ENCODE measurements around the gene PXK. TPM values are rescaled to one million over a fixed set of nuclear protein-coding genes. Genes with fewer than 3 reads are reported as not detected.
A peak's percentile ranks its signal among the peaks of the same experiment; 100 is the strongest.

PXK gene
- total RNA-seq, 1 donor, result 64.4 TPM

DNA sequence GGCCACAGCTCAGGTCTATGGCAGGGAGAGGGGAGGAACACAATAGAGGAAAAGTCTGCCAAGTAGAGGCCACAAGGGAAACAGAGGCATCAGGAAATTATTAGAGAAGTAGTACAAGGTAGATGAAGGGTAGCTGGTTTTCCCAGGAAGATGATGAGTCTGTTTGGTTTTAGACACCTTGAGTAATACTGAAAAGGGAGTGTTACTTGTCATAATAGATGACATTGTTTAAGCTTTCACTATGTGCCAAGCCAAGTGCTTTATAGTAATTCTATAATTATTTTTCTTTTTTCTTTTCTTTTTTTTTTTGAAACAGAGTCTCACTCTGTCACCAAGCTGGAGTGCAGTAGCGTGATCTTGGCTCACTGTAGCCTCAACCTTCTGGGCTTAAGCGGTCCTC lies 13.7 kb downstream of the PXK start:
- no peak overlapping the region for H3K4me3 ChIP-seq (ENCODE audit: low read depth, low read length)
- DNase-seq (ENCODE audit: low read depth), result no peak
- TF ChIP-seq, protein P1, sequence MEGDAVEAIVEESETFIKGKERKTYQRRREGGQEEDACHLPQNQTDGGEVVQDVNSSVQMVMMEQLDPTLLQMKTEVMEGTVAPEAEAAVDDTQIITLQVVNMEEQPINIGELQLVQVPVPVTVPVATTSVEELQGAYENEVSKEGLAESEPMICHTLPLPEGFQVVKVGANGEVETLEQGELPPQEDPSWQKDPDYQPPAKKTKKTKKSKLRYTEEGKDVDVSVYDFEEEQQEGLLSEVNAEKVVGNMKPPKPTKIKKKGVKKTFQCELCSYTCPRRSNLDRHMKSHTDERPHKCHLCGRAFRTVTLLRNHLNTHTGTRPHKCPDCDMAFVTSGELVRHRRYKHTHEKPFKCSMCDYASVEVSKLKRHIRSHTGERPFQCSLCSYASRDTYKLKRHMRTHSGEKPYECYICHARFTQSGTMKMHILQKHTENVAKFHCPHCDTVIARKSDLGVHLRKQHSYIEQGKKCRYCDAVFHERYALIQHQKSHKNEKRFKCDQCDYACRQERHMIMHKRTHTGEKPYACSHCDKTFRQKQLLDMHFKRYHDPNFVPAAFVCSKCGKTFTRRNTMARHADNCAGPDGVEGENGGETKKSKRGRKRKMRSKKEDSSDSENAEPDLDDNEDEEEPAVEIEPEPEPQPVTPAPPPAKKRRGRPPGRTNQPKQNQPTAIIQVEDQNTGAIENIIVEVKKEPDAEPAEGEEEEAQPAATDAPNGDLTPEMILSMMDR (IDR thresholded peaks at IDR 0.05; ENCODE audit: insufficient read depth, low read length), result no peak

DNA sequence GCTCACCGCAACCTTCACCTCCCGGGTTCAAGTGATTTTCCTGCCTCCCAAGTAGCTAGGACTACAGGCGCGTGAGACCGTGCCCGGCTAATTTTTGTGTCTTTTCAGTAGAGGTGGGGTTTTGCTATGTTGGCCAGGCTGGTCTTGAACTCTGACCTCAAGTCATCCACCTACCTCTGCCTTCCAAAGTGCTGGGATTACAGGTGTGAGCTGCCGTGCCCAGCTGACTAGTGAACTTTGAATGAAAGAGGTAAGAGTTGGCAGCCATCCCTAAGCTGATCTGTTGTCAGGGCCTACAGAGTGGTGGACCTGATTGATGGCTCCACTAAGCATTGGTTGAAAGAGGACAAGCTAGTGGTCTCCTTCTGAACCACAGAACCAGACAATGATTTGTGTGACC lies 15.3 kb downstream of the PXK start:
- no peak for DNase-seq (ENCODE audit: low read depth)
- TF ChIP-seq, protein P1 (IDR thresholded peaks at IDR 0.05; ENCODE audit: insufficient read depth, low read length), result no peak
- H3K4me3 ChIP-seq (ENCODE audit: low read depth, low read length), result no peak overlapping the region

DNA sequence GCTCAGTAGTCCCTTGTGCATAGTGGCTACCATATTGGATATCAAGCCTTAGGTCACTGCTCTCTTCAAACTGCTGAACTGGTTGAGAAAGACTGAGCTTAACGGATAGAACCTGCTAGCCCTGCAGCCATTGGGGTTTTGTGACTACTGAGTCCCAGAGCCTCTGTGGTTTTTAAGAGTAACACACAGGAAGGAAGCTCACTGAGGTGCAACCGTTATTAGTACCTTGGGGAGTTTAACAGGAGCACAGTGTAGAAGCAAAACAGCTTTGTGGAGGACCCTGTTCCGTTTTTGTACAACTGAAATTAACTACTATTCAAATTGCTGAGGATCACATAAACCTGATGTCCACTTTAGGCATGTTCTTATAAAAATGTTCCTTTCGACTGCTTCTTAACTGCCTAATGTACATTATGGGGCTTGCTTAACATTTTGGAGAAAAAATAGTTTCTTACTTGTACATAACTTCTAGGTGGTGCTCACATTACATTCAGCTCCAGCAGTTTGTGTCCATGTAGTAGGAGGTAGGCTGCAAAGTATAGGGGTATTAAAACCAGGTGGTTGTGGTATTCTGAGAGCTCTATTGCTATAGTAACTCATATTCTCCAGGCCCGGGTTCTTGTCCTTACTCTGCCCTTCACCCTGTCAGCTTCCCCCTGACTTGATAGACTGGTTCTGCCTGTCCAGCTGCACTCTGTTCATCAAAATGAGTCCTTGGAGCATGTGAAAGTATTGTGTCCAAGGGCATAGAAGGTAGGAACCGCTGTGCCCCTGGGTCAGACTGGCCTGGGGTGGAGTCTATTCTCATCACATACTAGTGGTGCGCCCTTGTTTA lies 17.3 kb downstream of the PXK start:
- H3K4me3 ChIP-seq (ENCODE audit: low read depth, low read length), result no peak overlapping the region
- TF ChIP-seq, protein P1 (IDR thresholded peaks at IDR 0.05; ENCODE audit: insufficient read depth, low read length), result no peak
- DNase-seq (ENCODE audit: low read depth), result no peak

DNA sequence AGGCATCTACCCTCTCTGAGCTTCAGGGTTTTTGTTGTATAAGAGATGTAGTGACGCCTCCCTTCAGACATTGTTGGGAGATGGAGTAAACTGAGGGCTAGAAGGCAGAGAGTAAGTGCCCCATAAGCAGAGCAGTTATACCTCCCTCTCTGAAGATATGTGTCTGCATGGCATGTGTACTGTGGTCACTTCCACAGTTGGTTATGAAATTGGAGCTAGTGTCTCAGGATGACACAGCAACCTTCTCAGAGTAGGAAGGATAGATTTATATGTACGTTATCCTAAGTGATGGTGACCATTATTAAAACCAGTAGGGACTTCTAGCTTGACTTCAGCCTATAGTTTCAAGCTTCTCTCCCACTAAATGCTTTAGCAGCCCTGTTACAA lies 17.9 kb downstream of the PXK start:
- TF ChIP-seq, protein P1 (IDR thresholded peaks at IDR 0.05; ENCODE audit: insufficient read depth, low read length), result no peak
- peak; percentile 36 for DNase-seq (ENCODE audit: low read depth)
- H3K4me3 ChIP-seq (ENCODE audit: low read depth, low read length), result no peak overlapping the region

DNA sequence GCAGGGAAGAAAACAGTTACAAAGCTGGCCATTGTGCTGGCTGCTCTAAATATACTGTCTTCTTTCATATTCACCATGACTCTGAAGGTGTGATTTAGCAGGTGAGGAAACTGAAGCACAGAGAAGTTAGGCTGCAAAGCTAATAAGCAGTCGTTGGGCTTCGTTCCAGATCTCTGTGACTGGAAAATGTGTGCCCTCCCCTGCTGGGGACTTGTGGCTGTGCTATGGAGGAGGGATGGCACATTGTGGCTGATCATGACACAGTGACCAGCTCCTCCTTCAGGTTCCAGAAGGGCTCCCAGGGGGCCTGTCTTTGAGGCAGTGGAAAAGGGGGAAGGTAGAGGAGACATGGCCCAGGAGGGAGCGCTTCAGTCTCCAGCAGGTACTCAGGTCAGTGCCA lies 19.2 kb downstream of the PXK start:
- H3K4me3 ChIP-seq (ENCODE audit: low read depth, low read length), result no peak overlapping the region
- TF ChIP-seq, protein P1 (IDR thresholded peaks at IDR 0.05; ENCODE audit: insufficient read depth, low read length), result no peak
- no peak for DNase-seq (ENCODE audit: low read depth)

DNA sequence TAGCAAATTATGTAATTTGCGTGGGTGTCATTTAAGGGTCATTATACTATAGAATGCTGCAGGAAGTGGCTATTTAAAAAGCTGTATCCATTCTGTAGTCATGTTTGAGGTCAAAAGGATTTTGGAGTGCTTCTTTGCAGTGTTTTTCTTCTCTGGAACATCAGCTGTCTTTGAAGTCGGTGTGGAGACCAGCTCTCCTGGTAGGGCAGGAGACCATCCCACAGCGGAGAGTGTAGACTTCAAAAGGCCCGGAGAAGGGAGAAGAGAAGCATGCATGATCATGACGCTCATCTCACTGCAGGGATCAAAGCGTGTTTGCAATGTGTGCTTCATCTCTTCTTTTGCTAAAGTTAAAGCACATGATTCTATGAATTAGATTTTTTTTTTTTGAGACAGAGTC lies 19.9 kb downstream of the PXK start:
- H3K4me3 ChIP-seq (ENCODE audit: low read depth, low read length), result no peak overlapping the region
- TF ChIP-seq, protein P1 (IDR thresholded peaks at IDR 0.05; ENCODE audit: insufficient read depth, low read length), result no peak
- DNase-seq (ENCODE audit: low read depth), result no peak

Data from fibroblast of the aortic adventitia (primary cell).